GM21381 (cell line): Measurements from ENCODE around the gene RPL5.

ENCODE experiments used
- ATAC-seq: cut with Tn5 transposase; IDR thresholded peaks from one replicate; pipeline ENCODE4 v1.9.1; 2021; ENCODE audit warnings: mild to moderate bottlenecking, moderate library complexity; ENCODE audit not compliant: unreplicated experiment

The RPL5 gene

DNA sequence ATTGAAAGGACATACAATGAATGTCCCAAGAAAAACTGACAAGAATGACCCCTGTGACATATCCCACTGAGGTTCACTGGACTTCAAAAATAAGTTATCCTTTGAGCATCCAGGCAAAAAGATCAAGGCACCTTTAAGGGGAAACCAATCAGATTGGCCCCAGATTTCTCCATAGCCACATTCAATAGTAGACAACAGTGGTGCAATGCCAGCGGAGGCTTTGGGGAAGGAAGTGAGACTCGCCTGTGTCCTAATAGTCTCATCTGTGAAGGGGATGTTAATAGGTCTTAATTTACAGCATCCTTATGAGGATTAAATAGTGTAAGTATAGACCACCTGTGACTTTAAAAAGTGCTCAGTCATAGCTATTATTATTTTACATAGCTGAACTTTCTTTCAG, 21.5 kb downstream of the RPL5 start:
- no peak for ATAC-seq

DNA sequence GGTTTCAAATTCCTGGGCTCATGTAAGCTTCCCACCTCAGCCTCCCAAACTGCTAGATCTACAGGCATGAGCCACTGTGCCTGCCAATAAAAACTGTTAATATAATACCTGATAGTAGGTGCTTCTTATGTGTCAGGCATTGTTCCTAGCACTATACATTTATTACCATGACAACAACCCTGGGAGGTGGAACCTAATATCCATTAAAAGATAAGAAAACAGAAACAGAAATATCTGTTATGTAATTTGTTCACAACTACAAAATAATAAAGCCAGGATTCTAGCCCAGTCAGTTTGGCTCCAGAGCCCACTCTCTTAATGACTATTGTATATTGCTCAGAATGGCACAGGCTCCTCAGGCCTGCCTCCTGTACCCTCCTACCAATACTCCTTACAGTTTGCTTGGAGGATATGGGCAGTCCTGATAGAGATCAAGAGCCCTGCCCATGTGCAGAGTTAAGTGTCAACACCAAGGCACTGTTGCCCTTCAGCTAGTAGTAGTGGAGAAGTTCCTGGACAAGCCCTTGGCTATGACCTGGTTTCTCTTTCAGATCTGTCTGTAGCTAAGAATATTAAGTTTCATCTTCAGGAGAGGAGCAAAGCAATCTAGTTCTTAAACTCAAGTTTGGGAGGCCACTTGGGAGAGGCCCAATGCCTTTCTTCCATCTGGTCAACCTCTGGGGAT, 22.4 kb downstream of the RPL5 start:
- peak; percentile 53 for ATAC-seq

DNA sequence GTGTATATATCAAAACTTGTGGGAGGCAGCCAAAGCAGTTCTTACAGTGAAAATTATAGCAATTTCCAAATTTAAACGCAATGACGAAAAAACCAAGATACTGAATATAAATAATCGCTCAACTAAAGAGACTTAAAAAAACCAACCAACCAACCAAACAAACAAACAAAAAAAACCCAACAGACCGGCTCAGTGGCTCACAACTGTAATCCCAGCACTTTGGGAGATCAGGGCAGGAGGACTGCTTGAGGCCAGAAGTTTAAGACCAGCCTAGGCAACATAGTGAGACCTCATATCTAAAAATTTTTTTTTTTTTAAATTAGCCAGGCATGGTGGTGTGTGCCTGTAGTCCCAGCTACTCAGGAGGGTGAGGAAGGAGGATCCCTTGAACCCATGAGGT, 23.4 kb downstream of the RPL5 start:
- ATAC-seq, result no peak

DNA sequence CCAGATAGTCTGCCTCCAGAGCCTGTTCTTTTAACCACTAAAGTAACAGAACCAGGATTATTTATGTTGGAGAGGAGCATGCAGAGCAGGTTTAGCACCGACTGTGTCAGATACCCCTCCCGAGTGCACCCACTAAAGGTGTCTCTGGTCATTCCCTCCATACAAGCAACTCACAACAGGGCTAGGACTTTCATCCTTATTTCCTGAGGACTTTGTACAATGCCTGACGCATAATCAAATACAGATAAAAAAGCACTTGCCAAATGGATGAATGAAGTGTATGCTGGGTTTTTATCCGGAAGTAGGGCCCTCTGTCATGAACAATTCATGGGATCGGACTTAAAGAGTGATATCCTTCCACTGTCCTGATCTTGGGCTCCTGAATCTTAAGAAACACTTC, 26.0 kb downstream of the RPL5 start:
- ATAC-seq, result no peak

DNA sequence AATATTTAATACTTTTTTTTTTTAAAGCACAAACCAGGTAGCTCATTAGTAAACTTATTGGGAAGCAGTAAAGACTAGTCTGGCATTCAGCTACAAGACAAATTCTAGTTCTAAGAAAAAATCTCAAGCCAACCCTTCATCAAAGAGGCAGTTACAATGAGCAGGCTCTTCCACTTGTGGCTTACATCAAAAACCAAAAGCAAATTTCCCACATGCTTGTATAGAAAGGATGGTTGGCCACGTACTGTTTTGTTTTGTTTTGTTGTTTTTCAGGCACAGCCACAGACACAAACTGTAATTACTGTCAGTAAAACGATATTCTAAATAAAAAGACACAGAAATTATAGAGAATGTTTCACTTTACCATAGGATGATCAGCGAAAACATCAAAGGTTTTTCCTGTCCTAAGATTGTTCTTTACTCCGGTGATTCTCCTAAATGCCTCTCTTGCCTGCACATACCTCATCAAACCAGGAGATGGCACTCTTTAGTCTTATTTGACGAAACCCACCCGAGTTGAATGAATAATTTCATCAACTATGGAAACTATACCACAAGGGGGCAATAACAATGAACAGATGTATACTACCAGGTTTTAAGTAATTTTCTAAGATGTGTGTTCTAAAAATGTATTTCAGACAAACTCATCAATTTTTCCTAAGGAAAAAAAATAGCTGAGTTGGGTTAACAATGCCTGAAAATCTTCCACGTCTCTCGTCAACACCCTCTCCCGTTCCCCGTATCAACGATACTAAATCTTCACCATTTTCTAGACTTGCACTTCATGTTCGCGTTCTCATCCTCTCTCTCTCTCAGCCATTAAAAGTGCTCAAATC, 26.9 kb downstream of the RPL5 start:
- peak; percentile 60 for ATAC-seq

DNA sequence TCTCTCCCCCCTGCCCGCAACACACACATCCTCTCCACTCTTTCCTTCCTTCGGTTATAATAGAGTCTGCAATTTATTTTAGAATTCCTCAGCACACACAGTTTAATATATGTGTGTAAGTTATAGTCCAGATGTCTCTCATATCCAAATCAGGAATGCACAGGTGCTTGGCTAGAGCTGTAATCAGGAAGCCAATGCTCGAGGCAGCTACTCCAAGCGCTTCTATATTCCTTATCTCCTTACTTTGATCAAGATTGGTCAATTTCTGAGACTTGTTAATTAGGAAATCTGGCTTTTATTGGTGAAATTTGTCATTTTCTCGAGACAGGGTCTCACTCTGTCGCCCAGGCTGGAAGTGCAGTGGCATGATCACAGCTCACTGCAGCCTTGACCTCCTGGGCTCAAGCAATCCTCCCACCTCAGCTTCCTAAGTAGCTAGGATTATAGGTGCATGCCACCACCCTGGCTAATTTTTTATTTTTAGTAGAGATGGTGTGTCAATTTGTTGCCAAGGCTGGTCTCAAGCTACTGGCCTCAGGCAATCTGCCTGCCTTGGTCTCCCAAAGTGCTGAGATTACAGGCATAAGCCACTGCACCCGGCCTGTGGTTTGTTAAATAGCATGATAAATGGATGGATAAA, 27.7 kb downstream of the RPL5 start:
- ATAC-seq, result no peak

DNA sequence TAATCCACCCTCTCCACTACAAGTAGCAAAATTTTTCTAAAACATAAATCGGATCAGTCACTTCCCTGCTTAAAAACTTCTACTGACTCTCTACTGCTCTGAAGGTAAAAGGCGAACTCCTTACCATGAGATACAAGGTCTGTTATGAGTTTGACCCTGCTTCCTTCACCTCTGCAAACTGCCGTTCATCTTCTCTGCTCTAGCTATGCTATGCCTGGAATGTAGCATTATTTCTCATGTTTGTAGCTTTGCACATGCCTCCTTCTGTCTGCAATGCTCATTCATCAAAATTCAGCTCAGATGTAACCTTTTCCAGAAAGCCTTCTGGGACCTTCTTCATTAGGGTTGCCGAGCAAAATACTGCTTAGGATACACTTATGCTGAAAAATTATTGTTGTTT, 30.8 kb downstream of the RPL5 start:
- ATAC-seq, result no peak

DNA sequence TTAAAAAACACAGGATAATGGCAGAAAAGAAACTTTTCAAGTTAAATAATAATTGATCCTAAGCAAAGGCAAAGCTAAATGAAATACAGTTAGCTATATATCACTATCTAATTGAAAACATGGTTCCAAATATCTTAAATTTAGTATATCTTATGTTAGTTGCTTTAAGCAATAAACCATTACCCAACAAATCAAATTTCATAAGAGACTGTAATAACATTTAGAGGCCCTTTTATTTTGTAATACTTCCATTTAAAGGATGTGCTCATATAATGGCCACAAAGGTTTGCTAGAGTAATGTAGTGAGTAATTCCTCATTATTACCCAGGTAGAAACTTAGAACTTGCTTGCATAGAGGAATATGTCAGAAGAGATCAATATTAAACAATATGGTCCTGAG, 32.3 kb downstream of the RPL5 start:
- ATAC-seq, result no peak

DNA sequence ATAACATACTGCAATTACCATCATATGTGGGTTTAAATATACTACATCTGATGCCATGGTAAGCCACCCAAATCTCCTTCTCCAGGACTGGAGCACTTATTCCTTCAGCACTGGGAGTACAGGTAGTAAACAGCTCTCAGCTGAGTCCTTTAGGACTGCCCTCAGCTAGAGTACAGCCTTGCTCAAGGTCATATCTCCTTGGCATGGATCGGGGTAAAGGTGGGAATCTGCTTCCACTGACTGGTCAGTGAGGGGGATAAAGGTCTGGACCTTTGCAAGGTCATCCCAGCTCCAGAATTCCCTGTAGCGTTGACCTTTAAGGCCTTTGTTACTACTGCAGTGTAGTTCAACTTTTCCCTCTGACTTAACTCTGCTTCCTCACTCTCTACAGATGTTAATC, 38.8 kb downstream of the RPL5 start:
- ATAC-seq, result no peak

DNA sequence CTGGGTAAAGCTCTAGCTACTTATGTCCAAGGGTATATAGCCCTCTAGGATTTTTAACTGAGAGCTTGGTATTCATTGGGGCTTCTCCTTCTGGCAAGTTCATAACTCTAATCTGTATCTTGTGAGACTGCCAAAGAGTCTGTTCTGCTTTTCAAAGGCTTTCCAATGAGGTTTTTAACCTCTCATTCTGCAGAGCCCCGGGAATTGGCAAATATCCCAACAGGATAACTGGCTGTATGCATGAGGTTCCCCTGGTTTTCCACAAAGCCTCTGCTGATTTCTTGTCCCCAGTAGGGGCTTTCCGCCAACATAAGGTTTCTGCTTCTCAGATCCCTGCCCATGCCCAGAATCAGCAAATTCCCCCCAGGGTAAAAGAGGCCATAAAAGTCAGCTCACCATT, 40.9 kb downstream of the RPL5 start:
- ATAC-seq, result no peak

DNA sequence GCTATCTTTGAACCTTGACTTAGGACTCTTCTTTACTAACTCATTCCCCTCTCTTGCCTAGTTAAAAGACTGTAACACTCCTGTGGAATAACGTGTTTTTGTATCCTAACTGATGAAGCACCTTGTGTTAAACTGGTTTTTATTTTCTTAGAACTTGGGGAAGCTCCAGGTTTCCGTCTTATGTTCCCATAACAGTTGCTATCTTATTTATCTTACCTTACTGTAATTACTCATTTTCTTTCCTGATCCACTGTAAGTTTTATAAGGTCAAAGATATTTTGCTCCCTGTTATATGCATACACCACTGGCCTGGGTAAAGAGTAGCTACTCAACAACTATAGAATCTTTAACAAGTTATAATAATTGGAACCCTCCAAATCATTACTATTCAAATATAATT, 43.1 kb downstream of the RPL5 start:
- no peak for ATAC-seq

DNA sequence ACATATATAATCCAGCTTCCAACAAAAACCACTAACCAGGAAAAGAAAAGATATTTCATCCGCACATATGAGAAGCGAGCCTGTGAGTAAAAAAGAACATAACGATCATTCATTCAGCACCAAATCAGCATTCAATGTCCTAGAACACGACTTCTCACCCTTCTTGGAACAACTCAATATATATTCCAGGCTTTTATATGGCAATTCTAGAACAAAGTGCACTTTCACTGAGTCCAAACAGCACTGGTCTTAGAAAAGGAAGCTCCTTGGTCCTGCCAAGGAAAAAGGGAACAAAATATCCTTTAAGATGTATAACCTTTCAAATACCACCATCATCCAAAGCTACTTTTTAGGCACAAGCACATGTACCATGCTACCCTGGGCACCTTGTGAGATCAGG, 44.5 kb downstream of the RPL5 start:
- ATAC-seq, result no peak

DNA sequence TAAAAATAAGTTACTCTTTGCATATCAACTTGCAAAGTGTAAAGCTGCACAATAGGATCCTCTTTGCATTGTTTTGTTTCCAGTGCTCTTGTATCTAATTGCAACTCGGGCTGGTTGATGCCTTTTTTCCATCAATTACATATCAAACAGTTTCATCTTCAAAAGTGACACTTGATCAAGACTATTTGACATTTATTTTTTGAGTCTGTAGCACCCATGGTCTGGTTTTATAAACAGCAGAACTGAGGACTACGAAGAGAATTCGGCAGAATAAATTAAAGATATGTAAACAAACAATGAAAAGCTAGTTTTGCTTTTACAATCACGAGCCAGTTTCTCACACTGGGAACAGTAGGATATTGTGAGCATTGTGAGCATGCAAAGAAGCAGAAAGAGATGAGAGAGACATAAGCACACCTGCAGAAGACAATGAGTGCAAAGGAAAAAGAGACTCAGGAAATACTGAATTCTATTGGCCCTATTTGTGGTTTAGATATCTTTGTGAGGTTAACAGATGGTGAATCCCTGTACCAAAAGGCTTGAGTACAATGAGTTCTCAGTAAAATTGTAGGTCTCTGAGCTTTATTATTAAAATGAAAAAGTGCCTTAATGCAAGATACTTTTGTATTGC, 45.4 kb downstream of the RPL5 start:
- peak; percentile 40 for ATAC-seq

DNA sequence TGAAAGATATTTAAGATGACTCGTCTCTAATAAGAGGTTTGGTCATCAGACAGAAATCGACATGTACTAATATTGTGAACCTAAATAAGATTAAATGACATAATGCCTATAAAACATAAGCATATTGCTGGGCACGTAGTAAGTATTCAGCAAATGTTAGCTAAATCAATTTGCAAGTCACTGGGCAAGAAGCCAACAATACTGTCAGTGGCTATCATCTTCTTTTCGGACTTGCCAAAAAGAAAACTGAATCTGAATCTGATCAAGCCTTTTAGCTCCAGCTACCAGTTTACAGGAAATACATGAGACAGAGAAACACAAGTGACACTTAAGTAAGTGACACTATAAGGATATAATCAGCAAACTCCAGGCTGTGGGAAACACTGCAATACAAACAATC, 46.0 kb downstream of the RPL5 start:
- peak; percentile 68 for ATAC-seq

DNA sequence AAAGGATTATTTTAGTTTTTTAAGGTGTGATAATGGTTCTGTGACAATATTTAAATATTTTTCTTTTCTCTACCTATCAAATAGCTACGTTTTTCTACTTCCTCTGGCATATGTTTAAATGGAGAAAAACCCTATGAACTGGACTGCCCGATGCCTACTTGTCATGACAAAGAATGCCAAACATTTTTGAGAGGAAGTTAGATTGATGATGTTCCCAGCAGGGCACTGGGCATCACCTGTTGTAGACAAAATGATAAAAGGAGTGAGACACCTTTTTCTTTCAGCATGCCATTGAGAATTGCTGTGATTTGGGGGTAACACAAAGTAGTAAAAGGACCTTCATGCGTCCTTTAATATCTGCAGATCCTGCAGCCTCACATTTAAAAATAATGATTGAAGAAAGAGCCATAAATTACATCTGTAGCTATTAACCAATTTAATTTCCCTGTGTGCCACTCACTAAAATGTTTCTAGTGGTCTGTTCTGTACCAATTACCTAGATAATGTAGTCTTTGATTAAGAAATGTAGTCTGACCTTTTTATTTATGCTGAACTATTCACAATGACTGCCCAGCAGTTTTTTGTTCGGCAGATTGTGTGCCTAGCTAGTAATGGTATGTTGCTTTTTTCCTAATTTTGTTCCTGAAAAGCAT, 47.6 kb downstream of the RPL5 start:
- ATAC-seq, result no peak

DNA sequence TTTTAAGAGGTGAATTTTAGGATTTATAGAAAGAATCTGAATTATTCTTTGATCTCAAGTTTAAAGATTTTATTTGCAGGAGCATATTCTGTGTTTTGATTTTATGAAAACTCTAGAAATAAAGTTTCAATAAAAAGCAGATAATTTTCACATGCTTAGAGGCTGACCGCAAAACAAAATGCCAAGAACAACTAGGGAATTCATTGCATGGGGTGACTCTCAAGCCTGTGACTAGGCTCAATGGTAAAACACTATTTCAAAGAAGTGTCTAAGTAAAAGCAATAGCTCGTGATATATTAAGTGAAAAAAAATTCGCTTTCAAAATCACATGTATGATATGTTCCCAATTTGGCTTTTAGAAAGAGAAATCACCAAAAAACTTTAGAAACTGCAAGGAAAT, 49.6 kb downstream of the RPL5 start:
- no peak for ATAC-seq

DNA sequence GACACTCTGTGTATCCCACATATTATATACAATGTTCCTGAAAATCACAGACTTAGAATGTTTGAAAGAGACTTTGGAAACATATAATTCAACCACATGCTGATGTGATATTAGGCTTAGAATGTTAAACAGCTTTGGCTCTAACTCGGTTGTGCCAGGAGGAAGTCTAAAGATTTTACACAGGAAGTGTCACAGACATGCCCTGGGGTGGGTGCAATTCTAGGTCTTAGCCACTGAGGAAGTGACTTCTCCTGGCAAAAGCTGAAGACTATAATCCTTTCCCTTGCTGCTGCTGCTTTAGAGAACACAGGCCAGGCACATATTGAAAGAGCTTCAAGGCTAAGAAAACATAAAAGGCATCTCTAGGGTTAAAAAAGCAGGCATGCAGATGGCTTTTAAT, 51.0 kb downstream of the RPL5 start:
- peak; percentile 57 for ATAC-seq

DNA sequence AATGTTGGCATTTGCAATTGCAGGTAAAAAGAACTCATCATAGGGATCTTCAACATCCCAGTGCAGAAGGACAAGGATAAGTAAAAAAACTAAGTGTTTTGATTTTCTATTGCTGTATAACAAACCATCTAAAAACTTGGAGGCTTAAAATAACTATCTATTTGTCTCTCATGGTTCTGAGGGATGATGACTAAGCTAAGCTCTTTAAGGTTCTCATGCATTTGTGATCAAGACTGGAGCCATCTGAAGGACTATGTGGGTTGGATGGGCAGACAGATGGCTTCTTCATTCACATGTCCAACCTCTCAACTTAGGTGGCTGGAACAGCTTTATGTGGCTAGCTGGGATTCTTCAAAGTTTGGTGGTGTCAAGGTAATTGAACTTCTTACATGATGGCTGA, 51.5 kb downstream of the RPL5 start:
- ATAC-seq, result no peak

DNA sequence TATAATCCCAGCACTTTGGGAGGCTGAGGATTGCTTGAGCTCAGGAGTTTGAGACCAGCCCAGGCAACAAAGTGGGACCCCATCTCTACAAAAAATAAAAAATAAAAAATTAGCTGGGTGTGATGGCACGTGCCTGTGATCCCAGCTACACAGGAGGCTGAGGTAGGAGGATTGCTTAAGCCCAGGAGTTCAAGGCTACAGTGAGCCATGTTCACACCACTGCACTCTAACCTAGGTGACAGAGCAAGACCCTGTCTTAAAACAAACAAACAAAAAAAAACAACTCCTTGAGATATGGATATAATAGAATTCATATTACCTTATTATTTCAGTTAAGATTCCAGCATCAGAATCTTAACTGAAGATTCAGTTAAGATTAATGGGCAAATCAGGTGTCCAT, 52.4 kb downstream of the RPL5 start:
- no peak for ATAC-seq

DNA sequence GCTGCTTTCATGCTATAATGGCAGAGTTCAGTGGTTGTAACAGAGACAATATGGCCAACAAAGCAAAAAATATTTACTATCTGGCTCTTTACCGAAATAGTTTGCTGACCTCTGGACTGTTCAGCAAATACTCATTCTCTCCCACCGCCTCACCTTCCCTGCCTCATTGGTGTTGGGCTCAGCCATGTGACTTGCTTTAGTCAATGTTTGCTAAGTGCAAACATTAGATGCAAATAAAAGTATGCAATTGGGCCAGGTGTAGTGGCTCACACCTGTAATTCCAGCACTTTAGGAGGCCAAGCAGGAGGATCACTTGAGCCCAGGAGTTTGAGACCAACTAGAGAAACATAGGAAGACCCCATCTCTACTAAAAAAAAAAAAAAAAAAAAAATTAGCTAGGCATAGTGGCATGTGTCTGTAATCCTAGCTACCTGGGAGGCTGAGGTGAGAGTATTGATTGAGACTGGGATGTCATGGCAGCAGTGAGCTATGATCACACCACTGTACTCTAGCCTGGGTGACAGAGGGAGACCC, 55.1 kb downstream of the RPL5 start:
- no peak for ATAC-seq

DNA sequence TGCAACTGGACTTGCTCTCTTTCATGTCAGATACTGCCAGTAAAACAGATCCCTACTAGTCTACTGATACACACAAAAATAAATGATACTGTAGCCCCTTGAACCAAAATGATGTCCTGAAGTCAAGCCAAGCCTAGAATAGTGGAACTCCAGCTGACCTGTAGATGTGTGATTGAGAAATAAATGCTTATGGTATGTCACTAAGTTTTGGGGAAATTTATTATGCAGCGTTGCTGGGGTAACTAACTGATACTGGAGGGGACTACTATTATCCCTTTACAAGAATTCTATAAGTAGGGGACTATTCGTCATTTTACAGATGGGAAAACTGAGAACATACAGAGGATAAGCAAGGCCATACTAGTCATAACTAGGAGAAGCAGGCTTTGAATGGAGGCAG, 55.6 kb downstream of the RPL5 start:
- no peak for ATAC-seq
